OCI-LY3 (cell line): Measurements from ENCODE around the gene TCEAL9.

Source experiments
- H2AFZ ChIP-seq: fragments of 200-600, 300-600 bp; shearing (Covaris generic); 2 replicates; pipeline ENCODE4 v1.6.0; 2014; ENCODE audit warnings: antibody characterized with exemption, low read depth, low read length
- H3K27ac ChIP-seq: fragments of 200-600, 300-600 bp; sonication (generic); 2 replicates; pipeline ENCODE4 v1.5.1; 2014; ENCODE audit warnings: mild to moderate bottlenecking, low read length, moderate library complexity, mixed read lengths
- H3K27me3 ChIP-seq: fragments of 200-600, 300-600 bp; sonication (generic); 2 replicates; pipeline ENCODE4 v1.6.1; 2014; ENCODE audit warnings: low read depth, low read length, mixed read lengths
- H3K36me3 ChIP-seq: fragments of 200-600, 300-600 bp; sonication (generic); replicated peaks from 2 replicates; pipeline ENCODE3; 2014; ENCODE audit warnings: low read depth, low read length, mixed read lengths
- H3K4me1 ChIP-seq: fragments of 300-600, 200-600 bp; sonication (generic); 2 replicates; pipeline ENCODE4 v1.6.1; 2014; ENCODE audit warnings: low read length, mixed read lengths
- H3K4me2 ChIP-seq: fragments of 200-600, 300-600 bp; sonication (generic); 2 replicates; pipeline ENCODE4 v1.6.1; 2014; ENCODE audit warnings: low read length, mixed read lengths
- H3K4me3 ChIP-seq: fragments of 300-600, 200-600 bp; sonication (generic); 2 replicates; pipeline ENCODE4 v1.5.1; 2014; ENCODE audit warnings: antibody characterized with exemption, mild to moderate bottlenecking, low read length, moderate library complexity
- H3K79me2 ChIP-seq: fragments of 300-600, 200-600 bp; shearing (Covaris generic); 2 replicates; pipeline ENCODE4 v1.6.1; 2014; ENCODE audit warnings: mild to moderate bottlenecking, low read length, mixed read lengths
- H3K9ac ChIP-seq: fragments of 300-600, 200-600 bp; shearing (Covaris generic); 2 replicates; pipeline ENCODE4 v1.6.0; 2014; ENCODE audit warnings: mild to moderate bottlenecking, low read length, moderate library complexity
- H3K9me3 ChIP-seq: fragments of 200-600, 300-600 bp; shearing (Covaris generic); 2 replicates; pipeline ENCODE4 v1.6.1; 2014; ENCODE audit warnings: low read length, mixed read lengths; ENCODE audit not compliant: insufficient read depth
- H4K20me1 ChIP-seq: fragments of 200-600, 300-600 bp; sonication (generic); 2 replicates; pipeline ENCODE4 v1.6.1; 2016; ENCODE audit warnings: low read length, mixed read lengths; ENCODE audit not compliant: insufficient read depth
- EZH2phosphoT487 ChIP-seq: fragments of 200-600 bp; shearing (Covaris generic); IDR thresholded peaks from 2 replicates; pipeline ENCODE4 v1.6.1; 2018; ENCODE audit warnings: antibody characterized with exemption, mixed run types, low read depth
- TF ChIP-seq, protein P1 (sequence below): fragments of 200-600, 300-600 bp; sonication (generic); IDR thresholded peaks from 2 replicates; pipeline ENCODE4 v1.5.1; 2014; ENCODE audit warnings: antibody characterized with exemption, low read length, low read depth

Gene TCEAL9

DNA sequence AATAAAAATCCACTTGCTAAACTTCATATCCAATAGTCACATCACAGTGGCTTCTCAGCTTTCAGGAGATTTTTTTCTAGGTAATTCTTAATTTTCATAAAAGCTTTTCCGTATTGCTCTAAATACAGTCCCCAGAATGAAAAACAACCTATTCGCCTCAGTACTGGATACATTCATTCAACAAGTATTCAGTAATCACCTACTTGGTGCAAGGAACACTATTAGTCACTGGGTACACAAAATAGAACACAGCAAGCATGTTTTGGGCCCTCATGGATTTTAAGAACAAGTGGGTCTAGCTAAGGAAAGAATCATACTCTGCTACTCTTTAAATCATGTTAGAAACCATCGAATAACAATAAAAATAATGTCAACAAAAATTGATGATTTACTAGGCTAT is 17.3 kb downstream of the TCEAL9 start:
- Histone ChIP-seq H3K27ac (no peak overlapping the region), H3K4me3 (no peak overlapping the region), H3K4me2 (no peak overlapping the region), H4K20me1 (no peaks in the 10 kb centered on the region), H3K79me2 (peaks cover 13% of the 10 kb centered on the region), H3K4me1 (peaks cover 5% of the 10 kb centered on the region), H3K9ac (no peak overlapping the region), H3K9me3 (no peaks in the 10 kb centered on the region), H2AFZ (no peak overlapping the region), H3K27me3 (no peaks in the 10 kb centered on the region), H3K36me3 (peaks cover 5% of the 10 kb centered on the region)
- TF ChIP-seq EZH2phosphoT487 = no peak
- TF ChIP-seq, protein P1, sequence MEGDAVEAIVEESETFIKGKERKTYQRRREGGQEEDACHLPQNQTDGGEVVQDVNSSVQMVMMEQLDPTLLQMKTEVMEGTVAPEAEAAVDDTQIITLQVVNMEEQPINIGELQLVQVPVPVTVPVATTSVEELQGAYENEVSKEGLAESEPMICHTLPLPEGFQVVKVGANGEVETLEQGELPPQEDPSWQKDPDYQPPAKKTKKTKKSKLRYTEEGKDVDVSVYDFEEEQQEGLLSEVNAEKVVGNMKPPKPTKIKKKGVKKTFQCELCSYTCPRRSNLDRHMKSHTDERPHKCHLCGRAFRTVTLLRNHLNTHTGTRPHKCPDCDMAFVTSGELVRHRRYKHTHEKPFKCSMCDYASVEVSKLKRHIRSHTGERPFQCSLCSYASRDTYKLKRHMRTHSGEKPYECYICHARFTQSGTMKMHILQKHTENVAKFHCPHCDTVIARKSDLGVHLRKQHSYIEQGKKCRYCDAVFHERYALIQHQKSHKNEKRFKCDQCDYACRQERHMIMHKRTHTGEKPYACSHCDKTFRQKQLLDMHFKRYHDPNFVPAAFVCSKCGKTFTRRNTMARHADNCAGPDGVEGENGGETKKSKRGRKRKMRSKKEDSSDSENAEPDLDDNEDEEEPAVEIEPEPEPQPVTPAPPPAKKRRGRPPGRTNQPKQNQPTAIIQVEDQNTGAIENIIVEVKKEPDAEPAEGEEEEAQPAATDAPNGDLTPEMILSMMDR = no peak

DNA sequence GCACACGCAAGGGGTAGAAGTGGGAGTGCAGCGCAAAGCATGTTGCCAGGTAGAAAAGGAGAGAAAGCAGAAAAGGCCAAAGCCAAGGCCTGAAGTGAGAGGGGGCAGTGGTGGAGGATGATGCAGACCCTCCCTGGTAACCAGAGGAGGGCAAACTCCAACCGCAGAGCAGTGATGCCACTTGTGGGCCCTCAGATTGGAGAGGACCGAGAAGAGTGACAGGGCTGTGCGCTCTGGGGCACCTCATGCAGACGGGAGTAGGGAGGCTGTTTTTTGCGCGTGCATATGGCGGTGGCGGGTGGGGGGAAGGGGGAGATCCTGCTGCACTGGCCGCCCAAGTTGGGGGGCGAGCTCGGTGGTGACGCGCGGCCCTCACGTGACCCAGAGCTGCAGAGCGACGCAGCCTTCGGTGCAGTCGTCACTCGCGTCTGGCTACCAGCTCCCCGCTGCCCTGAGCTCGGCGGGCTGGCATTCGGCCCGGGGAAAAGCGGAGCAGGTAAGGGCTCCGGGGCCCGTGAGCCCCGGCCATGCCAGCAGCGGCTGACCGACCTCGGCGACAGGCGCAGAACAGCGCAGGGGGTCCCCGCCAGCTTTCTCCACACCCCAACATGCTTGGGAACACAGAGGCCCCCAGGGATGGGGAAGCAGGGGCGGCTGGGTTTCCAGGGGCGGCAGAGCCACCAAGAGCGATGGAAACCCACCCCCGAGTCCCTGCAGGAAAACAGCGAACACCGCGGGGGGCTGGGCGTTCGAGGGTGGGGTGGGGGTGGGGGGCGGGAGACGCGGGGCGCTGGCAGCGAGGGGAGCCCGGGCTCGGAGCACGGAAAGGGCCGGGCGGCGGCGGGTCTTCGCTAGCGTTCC is 20.0 kb downstream of the TCEAL9 start, which contains the start of gene BEX3:
BEX3 (plus strand) TSS at position 421 of the 861 bp plus-strand sequence. CDS start 984 bp downstream, outside the sequence.
- TF ChIP-seq, protein P1 = no peak
- no peak for TF ChIP-seq EZH2phosphoT487
- peak within 1 kb of the TSS; percentile 90 for H3K4me2 ChIP-seq
- H3K4me1 ChIP-seq = peaks cover 5% of the 10 kb centered on the region
- H3K27me3 ChIP-seq = no peaks in the 10 kb centered on the region
- H4K20me1 ChIP-seq = no peaks in the 10 kb centered on the region
- H2AFZ ChIP-seq = peak within 1 kb of the TSS; percentile 98
- peak within 1 kb of the TSS; percentile 84 for H3K4me3 ChIP-seq
- H3K9me3 ChIP-seq = no peaks in the 10 kb centered on the region
- H3K9ac ChIP-seq = peak within 1 kb of the TSS; percentile 81
- peaks cover 8% of the 10 kb centered on the region for H3K36me3 ChIP-seq
- peak within 1 kb of the TSS; percentile 45 for H3K27ac ChIP-seq
- peaks cover 13% of the 10 kb centered on the region for H3K79me2 ChIP-seq

DNA sequence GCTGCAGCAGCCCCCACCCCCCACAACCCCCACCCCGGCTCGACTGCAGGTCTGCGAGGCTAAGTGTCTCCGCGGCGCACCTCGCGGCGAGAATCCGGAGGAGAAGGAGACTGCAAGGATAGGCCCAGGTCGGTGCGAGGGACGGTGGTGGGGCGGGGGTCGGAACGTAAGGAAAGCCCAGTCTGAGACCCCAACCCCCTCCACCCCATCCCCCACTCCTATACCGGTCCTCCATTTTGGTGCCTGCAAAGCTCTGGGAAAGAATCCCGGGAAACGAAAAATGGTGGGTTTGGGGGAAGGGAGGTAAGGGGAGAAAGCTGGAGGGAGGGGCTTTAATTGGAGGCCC is 20.6 kb downstream of the TCEAL9 start:
- H3K27ac ChIP-seq = no peak overlapping the region
- TF ChIP-seq, protein P1 = no peak
- no peak for TF ChIP-seq EZH2phosphoT487
- peak overlapping the region; percentile 45; the same call in 1 of the 2 replicates for H2AFZ ChIP-seq
- H3K36me3 ChIP-seq = peaks cover 8% of the 10 kb centered on the region
- peak overlapping the region; percentile 84 for H3K4me3 ChIP-seq
- H3K4me2 ChIP-seq = peak overlapping the region; percentile 90
- peaks cover 5% of the 10 kb centered on the region for H3K4me1 ChIP-seq
- H3K9me3 ChIP-seq = no peaks in the 10 kb centered on the region
- H3K9ac ChIP-seq = peak overlapping the region; percentile 81
- no peaks in the 10 kb centered on the region for H3K27me3 ChIP-seq
- peaks cover 13% of the 10 kb centered on the region for H3K79me2 ChIP-seq
- H4K20me1 ChIP-seq = no peaks in the 10 kb centered on the region

DNA sequence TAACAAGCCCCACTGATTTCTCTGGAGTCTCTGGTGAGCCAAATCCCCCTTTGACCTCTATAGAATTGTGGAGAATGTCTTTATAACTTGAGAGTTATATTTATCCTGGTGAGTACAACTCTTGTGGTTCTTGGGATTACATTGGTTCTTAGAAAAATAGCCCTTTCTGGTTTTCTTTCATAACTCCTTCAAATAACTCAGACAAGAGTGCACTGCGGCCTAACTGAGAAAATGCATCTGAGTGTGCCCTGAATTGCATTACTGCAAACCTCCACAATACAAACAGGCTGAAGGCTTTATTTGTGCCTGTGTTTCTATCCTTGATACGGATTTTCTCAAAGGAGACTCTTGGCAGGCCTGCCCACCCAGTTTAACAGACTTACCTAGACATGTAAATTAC is 22.7 kb downstream of the TCEAL9 start:
- no peak overlapping the region for H2AFZ ChIP-seq
- H4K20me1 ChIP-seq = no peaks in the 10 kb centered on the region
- H3K79me2 ChIP-seq = peaks cover 13% of the 10 kb centered on the region
- no peak for TF ChIP-seq EZH2phosphoT487
- TF ChIP-seq, protein P1 = no peak
- no peak overlapping the region for H3K27ac ChIP-seq
- peaks cover 5% of the 10 kb centered on the region for H3K4me1 ChIP-seq
- no peak overlapping the region for H3K4me3 ChIP-seq
- H3K4me2 ChIP-seq = no peak overlapping the region
- H3K9ac ChIP-seq = no peak overlapping the region
- H3K9me3 ChIP-seq = no peaks in the 10 kb centered on the region
- H3K36me3 ChIP-seq = peaks cover 8% of the 10 kb centered on the region
- H3K27me3 ChIP-seq = no peaks in the 10 kb centered on the region
